NB4 (cell line): ENCODE data around the gene RAD51B.

Source experiments
- POLR2A ChIP-seq: IDR thresholded peaks from 2 replicates; pipeline ENCODE4 v1.6.1; 2011; ENCODE audit warnings: mild to moderate bottlenecking; ENCODE audit not compliant: insufficient read length; ENCODE audit errors: extremely low read depth
- TF ChIP-seq, protein P1 (sequence below): IDR thresholded peaks from one replicate; pipeline ENCODE4 v1.5.1; 2012; ENCODE audit warnings: low read depth, low read length

DNA sequence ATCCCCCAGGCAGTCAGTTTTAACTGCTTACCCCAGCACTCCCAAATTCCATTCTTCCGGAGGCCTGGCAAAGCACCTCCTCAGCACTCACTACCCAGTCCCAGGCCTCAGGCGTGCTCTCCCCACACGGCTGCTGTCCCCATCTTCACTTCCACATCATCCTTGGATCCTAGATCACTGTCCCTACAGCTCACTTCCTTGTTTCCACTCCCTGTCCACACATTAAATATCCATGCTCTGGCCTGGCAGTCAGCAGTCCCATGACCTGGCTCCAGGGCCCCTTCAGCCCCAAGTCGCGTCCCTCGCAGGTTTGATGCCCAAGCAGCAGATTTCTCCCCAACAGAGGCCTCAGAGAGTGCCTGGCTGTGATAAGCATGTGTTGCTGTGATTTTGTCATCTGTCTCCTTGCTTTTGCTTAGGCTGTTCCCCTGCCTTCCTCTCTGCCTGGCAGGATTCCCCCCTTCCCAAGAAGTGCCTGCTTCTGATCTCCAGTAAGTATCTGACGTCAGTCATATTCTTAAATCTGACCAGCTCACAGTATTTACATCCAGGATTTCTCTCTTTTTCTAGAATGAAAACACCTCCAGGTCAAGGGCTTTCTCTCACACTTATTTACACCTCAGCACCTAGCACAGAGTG lies 731.6 kb downstream of the RAD51B start:
- TF ChIP-seq, protein P1, sequence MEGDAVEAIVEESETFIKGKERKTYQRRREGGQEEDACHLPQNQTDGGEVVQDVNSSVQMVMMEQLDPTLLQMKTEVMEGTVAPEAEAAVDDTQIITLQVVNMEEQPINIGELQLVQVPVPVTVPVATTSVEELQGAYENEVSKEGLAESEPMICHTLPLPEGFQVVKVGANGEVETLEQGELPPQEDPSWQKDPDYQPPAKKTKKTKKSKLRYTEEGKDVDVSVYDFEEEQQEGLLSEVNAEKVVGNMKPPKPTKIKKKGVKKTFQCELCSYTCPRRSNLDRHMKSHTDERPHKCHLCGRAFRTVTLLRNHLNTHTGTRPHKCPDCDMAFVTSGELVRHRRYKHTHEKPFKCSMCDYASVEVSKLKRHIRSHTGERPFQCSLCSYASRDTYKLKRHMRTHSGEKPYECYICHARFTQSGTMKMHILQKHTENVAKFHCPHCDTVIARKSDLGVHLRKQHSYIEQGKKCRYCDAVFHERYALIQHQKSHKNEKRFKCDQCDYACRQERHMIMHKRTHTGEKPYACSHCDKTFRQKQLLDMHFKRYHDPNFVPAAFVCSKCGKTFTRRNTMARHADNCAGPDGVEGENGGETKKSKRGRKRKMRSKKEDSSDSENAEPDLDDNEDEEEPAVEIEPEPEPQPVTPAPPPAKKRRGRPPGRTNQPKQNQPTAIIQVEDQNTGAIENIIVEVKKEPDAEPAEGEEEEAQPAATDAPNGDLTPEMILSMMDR = no peak
- no peak for TF ChIP-seq POLR2A
